Limb (tissue), 2 donors: ENCODE data around the gene HOTAIR.

ENCODE experiments used
- DNase-seq, 2 donors: peaks; one replicate each; pipeline ENCODE4 v3.0.0-alpha.2; 2016; ENCODE audit errors: extremely low spot score in 2 of 2

Gene HOTAIR

GRCh38 chr12:53976172-53976822 is 1.5 kb upstream of the HOTAIR start:
- peak in 1 of 2 donors; percentile 77 for DNase-seq

GRCh38 chr12:53975479-53976152 is 862 bp upstream of the HOTAIR start:
- DNase-seq, result no peak

- no peak for DNase-seq
Observed at GRCh38 chr12:53975064-53975471, 314 bp upstream of the HOTAIR start.

DNA sequence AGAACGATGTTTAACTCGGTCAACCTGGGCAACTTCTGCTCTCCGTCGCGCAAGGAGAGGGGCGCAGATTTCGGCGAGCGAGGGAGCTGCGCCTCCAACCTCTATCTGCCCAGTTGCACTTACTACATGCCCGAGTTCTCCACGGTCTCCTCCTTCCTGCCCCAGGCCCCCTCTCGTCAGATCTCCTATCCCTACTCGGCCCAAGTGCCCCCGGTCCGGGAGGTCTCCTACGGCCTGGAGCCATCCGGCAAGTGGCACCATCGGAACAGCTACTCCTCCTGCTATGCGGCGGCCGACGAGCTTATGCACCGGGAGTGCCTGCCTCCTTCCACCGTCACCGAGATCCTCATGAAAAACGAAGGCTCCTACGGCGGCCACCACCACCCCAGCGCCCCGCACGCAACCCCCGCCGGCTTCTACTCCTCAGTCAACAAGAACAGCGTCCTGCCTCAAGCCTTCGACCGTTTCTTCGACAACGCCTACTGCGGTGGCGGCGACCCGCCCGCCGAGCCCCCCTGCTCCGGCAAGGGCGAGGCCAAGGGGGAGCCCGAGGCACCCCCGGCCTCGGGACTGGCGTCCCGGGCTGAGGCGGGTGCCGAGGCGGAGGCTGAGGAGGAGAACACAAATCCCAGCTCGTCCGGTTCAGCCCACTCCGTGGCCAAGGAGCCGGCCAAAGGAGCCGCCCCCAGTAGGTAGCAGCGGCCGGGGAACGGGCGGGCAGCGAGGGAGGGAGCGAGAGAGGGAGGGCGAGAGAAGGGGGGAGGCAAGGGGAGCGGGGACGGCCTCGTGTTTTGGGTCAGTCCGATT is 1.3 kb downstream of the HOTAIR start:
- no peak for DNase-seq

DNA sequence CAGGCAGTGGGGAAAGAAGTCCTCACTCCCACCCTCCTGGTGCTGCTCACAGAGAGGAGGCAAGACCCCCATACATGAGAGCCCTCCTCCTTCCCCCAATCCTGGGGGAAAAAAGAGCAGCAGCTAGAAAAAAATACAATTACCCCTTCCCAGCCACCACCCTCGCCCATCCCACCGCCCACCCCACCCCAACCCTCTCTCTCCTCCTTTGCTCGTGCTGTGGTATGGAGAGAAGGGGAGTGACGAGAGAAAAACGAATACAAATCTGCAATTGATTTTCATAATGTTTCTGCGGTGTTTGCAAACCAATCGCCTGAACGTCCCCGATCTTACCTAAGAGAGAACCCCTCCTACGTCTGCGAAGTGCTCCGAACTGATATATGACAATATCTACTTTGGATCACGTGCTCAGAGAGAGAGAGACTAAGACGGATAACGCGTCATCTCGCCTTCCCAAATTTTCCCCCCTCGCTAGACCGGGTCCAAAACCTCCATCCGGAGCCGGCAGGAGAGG is 2.0 kb downstream of the HOTAIR start, which contains the start of gene HOXC11:
Gene HOXC11 (plus strand): TSS at position 405 of the 514 bp plus-strand sequence. CDS start 116 bp downstream, outside the sequence.
- no peak for DNase-seq

DNA sequence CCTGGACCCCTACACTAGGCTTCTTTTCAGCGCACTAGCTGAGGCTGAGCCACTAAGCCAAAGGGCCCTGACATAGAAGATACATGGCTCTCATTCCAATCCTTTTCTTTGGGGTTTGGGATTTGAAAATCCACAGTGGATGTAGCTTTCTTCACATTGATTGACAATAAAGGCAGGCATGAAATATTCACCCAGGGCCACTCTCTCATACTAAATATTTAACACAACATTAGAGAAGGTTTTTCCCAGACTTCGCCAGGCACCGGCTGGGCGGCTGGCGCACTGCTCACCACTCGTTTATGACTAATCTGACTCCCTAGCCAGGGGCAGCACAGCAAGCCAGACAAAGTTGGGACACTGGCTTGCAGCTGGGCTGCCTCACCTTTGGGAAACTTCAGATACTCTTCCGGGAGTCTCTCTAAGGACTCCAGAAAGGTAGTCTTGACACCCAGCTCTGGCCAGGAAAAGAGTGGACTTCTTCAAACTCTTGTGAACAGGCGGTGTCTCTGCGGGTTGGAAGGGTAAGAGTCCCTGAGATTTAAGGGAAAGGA is 2.5 kb downstream of the HOTAIR start:
- DNase-seq, result no peak

- DNase-seq, result no peak
Observed at GRCh38 chr12:53971686-53972085, 3.1 kb downstream of the HOTAIR start.

DNA sequence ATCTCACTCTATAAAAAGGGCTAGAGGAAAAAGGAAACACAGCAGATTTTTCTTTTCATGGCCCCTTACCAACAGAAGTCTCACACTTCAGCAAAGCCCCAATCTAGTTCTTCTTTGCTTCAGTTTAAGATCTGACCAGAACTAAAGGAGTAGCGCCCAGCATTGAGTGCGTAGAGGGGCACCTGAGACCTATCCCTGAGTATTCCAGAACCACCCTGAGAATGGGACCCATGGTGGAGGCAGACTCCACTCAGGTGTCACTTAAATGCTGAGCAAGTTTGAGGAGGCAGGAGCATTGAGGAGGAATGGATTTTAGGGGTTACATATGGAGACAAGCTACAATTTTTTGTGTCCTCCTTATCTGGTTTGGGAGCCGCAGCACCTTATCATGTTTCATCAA is 3.6 kb downstream of the HOTAIR start:
- DNase-seq, result no peak

- DNase-seq, result no peak
Observed at GRCh38 chr12:53970451-53970850, 4.3 kb downstream of the HOTAIR start.

GRCh38 chr12:53969588-53970259 is 5.0 kb downstream of the HOTAIR start:
- DNase-seq, result no peak

DNA sequence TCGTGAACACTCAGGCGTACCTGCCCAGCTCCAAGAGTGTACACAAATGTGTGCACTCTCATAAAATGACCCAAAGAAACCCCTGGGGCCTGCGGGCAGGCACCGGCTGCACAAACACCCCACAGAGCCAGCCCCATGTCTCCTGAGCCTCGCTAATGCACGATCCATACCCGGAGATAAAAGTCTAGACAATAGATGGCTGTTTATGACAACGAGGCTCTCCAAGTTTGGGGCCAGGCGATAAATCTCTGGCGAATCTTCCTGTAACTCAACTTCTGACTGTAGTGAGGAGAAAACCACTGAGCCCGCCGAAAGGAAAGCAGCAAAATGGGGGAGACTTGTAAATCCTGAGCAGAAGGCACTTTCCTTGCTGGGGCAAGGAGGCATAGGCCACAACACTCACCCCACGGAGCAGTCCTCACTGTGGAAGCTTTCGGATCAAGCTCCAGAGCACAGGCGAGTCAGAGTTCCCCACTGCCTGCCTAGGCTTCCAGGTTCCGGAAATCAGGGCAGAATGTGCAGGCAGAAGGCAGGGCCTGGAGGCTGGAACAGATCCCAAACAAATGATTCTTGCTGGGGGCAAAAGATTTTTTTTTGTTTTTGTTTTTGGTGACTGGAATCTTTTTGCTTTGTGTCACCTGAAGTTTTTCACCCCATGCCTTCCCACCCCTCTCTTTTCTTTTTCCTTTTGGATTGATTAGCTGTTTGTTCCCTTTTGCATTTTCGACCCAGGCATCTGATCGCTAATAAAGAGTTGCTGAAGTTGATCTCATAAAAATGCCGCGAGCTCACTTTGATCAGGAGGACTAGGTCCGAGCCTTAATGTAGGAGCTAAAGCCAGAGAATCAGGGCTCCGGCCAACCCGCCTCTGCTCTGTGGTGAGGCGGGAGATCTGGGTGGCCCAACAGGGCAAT is 6.3 kb downstream of the HOTAIR start:
- DNase-seq, result no peak

- DNase-seq, result no peak
Observed at GRCh38 chr12:53967421-53967925, 7.3 kb downstream of the HOTAIR start.

DNA sequence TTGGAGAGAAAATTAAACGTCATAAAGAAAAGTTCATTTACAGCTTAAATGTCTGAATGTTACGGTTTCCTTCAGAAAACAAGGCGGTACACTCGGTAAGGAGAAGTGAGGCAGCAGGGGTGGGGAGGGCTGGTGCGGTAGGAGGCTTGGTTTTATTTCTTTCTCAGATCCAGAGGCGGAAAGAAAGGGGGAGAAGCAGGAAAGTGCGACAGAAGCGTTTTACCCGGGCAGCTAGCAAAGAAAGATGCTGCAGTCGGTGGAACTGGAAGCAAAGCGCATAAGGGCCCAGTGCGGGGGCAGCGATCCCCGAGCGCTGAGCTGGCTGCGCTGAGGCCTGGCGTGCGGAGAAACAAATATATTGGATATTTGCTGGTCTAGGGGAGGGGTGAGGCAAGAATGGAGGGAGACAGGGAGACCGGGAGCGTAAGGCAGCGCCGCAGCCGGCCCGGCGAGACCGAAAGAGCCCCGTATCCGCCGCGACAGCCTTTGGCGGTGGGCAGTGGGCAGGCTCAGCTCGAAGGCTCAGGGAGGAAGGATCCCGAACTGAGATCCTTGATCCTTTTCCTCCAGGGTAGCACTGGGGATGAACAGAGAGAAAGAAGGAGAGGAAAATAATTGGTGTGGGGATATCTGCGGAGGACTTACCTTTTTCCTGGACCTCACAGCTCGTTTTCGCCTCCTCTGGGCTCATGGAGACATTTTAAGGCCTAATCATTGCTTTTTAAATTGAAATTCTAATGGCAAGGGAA is 8.2 kb downstream of the HOTAIR start:
- no peak for DNase-seq

GRCh38 chr12:53966085-53966384 is 8.7 kb downstream of the HOTAIR start:
- DNase-seq, result no peak

- DNase-seq, result no peak
Observed at GRCh38 chr12:53965281-53966084, 9.3 kb downstream of the HOTAIR start.

- no peak for DNase-seq
Observed at GRCh38 chr12:53964315-53964713, 10.4 kb downstream of the HOTAIR start.

DNA sequence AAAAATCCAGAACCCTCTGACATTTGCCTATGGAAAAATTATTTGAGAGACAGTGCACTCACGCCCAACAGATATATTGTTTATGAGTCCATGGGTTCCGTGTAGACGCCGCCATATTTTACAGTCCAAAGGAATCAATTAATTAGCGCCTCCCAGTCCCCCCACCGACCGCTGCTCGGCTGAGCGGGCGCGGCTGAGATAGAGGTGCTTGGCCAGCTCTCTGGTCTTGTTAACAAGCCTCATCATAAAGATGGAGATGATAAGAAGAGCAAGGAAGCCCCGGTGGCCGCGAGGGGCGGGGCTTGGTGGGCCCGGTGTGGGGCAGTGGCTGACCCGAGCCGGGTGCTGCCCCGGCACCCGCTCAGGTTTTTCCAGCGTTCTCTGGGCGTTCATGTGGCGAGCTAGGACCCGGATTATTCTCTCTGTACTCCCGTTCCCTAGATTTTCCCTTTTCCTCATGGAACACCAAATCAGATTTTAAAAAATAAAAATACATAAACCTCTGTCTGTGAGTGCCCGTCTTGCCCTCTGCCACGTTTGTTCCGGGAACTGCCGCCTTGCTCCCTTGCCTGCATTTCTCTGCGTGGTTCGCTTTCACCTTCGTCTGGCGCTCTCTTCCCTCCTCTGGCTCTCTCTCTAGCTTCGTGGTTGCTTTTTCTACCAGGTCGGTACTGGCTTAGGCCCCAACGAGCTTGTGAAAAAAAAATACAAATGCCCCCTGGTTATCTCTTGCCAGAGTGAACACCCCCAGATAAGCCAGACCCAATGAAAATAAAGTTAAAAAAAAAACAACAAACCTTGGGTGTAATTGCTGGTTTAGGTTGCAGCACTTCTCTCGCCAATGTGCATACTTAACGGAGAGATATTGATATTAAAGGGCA is 11.1 kb downstream of the HOTAIR start:
- no peak for DNase-seq

- no peak for DNase-seq
Observed at GRCh38 chr12:53963005-53963404, 11.7 kb downstream of the HOTAIR start.
